Muscle of back (tissue), 11 donors: ENCODE results near the gene ABI3BP. TPM values are rescaled to one million over a fixed set of nuclear protein-coding genes. Genes with fewer than 3 reads are reported as not detected.

Source experiments
- DNase-seq, 3 donors: peaks; one replicate each; pipeline versions ENCODE4 v3.0.0 to v3.0.0-alpha.2; 2013
- polyA plus RNA-seq, 10 donors: library from polyadenylated mRNA; unstranded; fragments of 120-200 nt; gene quantifications; one replicate each; pipeline ENCODE4 v1.2.1, GENCODE V29; 2013; ENCODE audit not compliant: insufficient read length in 10 of 10

ABI3BP gene
- polyA plus RNA-seq, 10 donors = 214 to 454 (median 382) TPM

GRCh38 chr3:100740207-100740606, 253.0 kb downstream of the ABI3BP start:
- no peak for DNase-seq

DNA sequence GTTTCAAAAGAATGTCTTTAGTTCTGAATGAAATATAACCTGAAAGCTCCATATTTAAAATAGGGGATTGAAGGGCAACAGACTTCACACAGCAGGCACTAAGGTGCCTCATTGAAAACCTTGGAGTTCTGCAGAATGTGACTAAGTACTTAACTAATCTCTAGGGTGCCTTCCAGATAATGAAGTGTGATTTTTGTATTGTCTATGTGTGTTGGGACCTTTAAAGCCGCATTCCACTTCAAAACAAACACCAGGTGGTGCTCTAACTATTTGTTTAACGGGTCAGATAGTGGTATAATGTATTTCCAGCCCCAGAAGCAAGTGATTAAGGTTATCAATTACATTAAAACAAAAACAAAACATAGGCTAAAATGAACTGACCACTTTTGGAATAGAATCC, 255.9 kb downstream of the ABI3BP start:
- DNase-seq = peak in 1 of 3 donors; percentile 39

- DNase-seq = no peak
Measured at GRCh38 chr3:100732435-100732834, 260.8 kb downstream of the ABI3BP start.

DNA sequence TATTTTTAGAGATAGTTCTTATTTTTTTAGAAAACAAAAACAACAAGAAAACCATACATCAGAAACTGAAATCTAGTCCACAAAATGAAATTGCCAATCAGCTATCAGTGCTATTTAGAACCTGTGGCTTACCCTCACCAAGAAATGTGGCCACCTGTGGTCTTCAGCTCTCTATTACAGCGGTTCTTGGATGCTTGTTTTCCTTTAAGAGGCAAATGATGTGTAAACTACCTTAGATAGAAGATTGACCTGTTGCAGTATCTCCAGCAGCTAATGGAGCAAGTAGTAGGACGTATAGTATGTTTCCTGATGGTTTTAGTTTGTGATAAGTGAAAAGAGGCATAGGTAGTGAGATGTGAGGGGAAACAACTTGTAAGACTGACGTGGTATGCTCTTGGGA, 262.7 kb downstream of the ABI3BP start:
- no peak for DNase-seq

DNA sequence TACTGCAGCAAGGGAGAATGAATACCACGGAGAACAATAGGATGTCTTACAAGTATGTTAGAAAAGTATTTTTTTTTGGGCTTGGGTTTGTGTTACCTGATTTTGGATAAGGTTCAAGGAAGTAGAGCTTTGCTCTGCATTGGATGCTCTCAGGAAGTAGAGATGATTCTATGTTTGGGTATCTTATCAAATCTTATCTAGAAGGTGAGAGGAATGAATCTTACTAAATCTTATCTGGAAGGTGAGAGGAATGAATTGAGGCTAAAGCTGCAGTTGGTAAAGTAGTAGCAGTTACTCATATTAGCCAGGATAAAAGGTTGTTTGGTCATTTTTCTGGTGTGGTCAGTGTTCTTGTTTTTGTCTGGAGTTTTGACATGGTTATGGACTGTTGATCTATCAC, 266.5 kb downstream of the ABI3BP start:
- DNase-seq = no peak

- DNase-seq = no peak
Measured at GRCh38 chr3:100725935-100726513, 267.2 kb downstream of the ABI3BP start.

- no peak for DNase-seq
Measured at GRCh38 chr3:100720426-100720825, 272.8 kb downstream of the ABI3BP start.

DNA sequence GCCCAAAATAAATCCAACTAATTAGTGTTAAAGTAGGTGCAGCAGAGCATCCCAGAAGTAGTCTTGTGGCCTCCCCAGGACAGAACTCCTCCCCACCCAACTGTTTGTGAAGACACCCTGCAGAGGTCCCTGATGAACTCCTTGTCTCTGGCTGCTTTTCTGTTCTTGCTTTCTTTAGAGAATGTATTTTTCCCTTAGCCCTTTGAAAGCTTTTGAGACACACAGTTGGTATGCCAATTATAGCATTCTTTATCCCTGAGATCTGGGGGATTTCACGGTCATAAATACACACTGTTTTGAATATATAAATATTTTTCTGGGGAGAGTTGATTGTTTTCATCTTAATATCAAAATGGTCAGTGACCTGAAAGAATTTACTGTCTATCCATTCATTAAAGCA, 274.1 kb downstream of the ABI3BP start:
- DNase-seq = no peak

DNA sequence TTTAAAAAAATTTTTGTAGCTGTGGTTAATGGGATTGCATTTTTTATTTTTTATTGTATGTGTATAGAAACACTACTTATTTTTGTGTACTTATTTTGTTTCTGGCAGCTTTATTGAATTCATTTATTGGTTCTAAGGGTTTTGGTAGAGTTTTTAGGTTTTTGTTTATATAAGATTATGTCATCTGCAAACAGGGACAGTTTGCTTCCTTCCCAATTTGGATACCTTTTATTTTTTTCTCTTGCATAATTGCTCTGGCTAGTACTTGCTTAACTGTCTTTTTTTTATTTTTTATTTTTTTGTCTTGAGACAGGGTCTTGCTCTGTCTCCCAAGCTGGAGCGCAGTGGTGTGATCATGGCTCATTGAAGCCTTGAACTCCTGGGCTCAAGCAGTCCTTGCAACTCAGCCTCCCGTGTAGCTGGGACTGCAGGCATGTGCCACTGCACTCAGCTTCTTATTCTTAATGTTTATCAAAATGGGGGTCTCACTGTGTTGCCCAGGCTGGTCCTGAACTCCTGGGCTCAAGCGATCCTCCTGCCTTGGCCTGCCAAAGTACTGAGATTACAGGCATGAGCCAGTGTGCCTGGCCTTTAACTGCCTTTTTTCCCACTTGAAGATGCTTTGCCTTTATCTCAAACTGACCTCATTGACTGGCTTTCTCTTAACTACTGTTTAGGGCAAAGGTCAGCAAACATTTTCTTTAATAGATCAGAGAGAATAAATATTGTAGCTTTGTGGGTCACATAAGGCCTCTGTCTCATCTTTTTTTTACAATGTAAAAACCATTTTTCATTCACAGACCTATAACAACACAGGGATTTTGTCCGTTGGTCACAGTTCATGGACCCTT, 275.4 kb downstream of the ABI3BP start:
- DNase-seq = no peak

DNA sequence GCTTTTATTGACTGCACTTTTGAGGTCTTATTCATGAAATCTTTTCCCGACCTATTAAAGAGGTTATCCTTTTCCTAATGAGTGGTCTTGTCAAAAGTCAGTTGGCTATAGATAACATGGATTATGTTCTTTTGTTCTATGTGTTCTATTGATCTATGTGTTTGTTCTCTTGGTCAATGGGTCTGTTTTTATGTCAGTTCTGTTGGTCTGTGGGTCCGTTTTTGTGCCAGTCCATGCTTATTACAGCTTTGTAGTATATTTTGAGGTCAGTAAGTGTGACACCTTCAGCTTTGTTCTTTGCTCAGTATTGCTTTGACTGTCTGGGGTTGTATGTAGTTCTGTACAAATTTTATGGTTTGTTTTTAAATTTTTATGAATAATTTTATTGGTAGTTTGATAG, 276.2 kb downstream of the ABI3BP start:
- no peak for DNase-seq

GRCh38 chr3:100715176-100715575, 278.0 kb downstream of the ABI3BP start:
- DNase-seq = no peak

GRCh38 chr3:100710261-100710968, 282.8 kb downstream of the ABI3BP start:
- peak; percentile 28 to 59 (median 52) for DNase-seq

DNA sequence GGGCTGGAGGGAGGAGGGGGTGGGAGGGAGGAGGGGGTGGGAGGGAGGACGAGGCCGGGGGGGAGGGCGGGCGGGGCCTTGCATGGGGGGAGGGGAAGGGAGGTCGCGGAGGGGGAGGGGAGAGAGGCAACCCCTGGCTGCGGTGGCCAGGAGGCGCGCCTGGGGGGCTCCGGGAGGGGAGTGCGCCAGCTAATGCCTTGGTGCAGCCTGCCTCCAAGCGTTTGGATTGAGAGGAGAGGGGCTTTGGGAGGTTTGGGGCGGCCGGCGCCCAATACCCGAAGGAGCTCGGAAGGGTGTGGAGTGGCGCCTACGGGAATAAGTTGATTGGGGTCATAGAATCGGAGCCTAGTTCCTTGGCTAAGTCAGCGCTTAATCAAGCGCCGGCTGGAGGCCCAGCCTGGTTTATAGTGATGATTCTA, 283.4 kb downstream of the ABI3BP start:
- peak; percentile 45 to 84 (median 59) for DNase-seq

DNA sequence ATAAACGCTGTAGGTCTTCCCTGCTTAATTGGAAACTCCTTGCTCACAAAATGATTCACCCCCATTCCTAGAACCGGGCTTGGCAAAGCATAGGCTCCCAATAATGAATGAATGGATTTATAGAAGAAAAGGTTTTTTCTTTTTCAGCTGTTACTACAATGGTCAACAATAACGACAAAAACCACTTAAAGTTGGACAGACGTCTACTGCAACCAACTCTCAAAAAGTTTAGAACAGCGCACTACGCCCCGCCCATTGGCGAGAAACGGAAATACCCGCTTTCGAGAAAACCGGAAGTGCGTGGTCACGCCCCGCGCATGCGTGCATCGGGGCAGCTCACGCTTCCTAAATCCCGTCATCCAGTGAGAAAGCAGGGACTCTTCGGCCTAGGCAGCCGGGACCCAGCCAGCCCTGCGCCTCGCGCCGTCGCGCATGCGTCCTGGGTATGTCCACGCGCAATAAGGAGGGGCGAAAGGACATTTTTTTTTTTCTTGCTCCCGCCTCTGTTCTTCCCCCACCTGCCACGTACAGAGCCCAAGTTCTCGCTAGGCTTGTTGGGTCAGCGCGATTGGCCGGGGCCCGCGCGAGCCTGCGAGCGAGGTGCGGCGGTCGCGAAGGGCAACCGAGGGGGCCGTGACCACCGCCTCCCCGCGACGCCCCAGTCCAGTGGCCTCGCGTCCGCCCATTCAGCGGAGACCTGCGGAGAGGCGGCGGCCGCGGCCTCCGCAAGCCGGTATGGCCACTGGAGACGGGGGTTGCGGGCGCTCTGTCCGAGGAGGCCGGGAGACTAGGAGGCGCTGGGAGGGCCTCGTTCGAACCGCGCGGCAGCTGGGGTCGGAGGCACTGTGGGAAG, 284.0 kb downstream of the ABI3BP start, which contains the start of gene TFG:
TSS of gene TFG (plus strand) at position 506 of the 853 bp plus-strand sequence. CDS start 4,192 bp downstream, outside the sequence.
- DNase-seq = peak; percentile 100

GRCh38 chr3:100708644-100708988, 284.6 kb downstream of the ABI3BP start:
- DNase-seq = no peak

GRCh38 chr3:100706365-100706764, 286.9 kb downstream of the ABI3BP start:
- peak in 1 of 3 donors; percentile 22 for DNase-seq

DNA sequence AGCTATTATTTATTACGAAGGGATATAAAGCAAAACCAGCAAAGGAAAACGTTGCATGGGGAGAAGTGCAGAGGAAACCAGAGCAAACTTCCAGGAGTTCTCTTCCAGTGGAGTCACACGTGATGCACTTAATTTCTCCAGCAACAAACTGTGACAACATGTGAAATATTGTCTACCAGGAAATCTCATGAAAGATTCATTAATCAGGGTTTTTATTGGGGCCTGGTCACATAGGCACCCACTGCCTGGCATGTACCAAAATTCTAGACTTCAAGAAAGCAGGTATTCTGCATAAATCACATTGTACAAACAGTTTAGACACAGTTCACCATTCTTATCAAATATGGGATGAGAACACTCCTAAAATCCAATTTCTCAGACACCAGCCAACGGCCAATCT, 289.4 kb downstream of the ABI3BP start:
- no peak for DNase-seq

DNA sequence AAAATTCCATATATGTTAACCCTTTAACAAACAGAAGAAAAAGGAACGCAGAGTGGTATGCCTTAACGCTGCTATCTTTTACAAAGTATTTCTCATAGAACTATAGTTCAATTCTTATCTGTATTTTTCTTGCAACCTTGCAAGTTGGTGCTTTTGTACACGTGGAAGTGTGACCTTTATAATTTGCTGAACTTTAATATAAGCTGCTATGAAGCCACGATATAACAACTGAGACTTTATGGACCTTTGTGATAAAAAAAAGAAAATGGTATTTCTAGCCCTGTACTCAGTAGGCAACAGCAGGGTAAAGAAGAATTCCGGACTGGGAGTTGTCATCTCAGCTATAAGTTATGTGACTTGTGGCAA, 290.3 kb downstream of the ABI3BP start:
- DNase-seq = no peak

DNA sequence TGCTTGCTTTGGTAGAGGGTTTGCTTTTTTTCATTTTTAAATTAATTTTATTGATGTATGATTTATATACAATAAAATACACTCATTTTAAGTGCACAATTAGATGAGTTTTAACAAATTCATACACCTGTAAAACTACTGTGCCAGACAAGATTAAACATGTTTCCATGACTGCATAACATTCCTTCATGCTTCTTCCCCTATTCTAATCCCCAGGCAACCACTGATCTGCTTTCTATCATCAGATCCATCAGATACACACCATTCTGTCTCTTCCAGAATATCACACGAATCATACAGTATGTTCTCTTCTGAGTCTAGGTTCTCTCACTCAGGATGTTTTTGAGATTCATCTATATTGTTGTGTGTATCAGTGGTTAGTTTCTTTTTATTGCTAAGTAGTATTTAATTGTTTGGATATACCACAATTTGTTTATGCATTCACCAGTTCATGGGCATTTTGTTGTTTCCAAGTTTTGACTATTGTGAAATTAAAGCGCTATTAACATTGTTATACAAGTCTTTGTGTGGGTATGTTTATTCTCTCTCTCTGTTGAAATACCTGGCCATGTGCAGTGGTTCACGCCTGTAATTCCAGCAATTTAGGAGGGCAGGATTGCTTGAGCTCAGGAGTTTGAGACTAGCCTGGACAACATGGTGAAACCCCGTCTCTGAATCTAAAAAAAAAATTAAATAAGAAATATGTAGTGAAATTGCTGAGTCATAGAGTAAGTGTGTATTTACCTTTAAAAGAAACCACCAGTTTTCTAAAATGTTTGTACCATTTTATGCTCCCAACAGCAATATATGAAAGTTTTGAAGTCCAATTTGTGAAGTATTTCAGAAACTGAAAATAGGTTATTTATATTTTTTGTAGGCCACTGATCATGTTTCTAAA, 290.9 kb downstream of the ABI3BP start:
- no peak for DNase-seq

- no peak for DNase-seq
Measured at GRCh38 chr3:100700708-100701107, 292.5 kb downstream of the ABI3BP start.
